Measurements from ENCODE around the gene EPB41L2. TPM values are rescaled to one million over a fixed set of nuclear protein-coding genes. Genes with fewer than 3 reads are reported as not detected.

EPB41L2 gene
- total RNA-seq, 2 experiments from 2014 or later, result 9.5 to 12.3 TPM

GRCh38 chr6:131084982-131085381 lies 21.9 kb upstream of the EPB41L2 start:
- H3K4me3 ChIP-seq (ENCODE audit: low read length), result no peak overlapping the region
- intact Hi-C loops (cut with DNase I, micrococcal nuclease), result no loop called here

GRCh38 chr6:131083687-131084086 lies 20.6 kb upstream of the EPB41L2 start:
- DNase-seq (no peak), ATAC-seq (ENCODE audit: poor library complexity) (no peak)
- Mint-ChIP-seq H3K4me3 (no peak overlapping the region), H3K9me3 (peaks cover 9% of the 10 kb centered on the region), H3K4me1 (ENCODE audit: low read depth) (no peaks in the 10 kb centered on the region), H3K36me3 (ENCODE audit: low read depth) (no peaks in the 10 kb centered on the region), H3K27me3 (peaks cover 3% of the 10 kb centered on the region), H3K27ac (no peak overlapping the region)
- H3K27ac ChIP-seq (ENCODE audit: low read depth in 1 of 2, low read length in 2 of 2), result no peak overlapping the region
- no peaks in the 10 kb centered on the region for H3K4me1 ChIP-seq (ENCODE audit: insufficient read depth, low read length)
- POLR2A ChIA-PET, result no interaction called here
- no peak for TF ChIP-seq CTCF (IDR thresholded peaks at IDR 0.05)
- peaks cover 0 to 9% of the 10 kb centered on the region in 2 experiments for H3K9me3 ChIP-seq (ENCODE audit: control insufficient read depth in 1 of 2, insufficient read depth in 1 of 2, low read length in 2 of 2)
- H3K4me3 ChIP-seq (ENCODE audit: low read length), result no peak overlapping the region
- intact Hi-C loops (cut with DNase I, micrococcal nuclease), result no loop called here
- CTCF ChIA-PET, result no interaction called here
- H3K27me3 ChIP-seq (ENCODE audit: control insufficient read depth in 1 of 2, insufficient read depth in 2 of 2, low read length in 2 of 2), result no peaks in the 10 kb centered on the region
- no peaks in the 10 kb centered on the region for H3K36me3 ChIP-seq (ENCODE audit: insufficient read depth, low read length)

More at GRCh38 chr6:131084982-131085381, 21.9 kb upstream of the EPB41L2 start:
- TF ChIP-seq CTCF (IDR thresholded peaks at IDR 0.05), result no peak
- Histone ChIP-seq H3K9me3 (ENCODE audit: control insufficient read depth in 1 of 2, insufficient read depth in 1 of 2, low read length in 2 of 2) (peaks cover 0 to 9% of the 10 kb centered on the region in 2 experiments), H3K27me3 (ENCODE audit: control insufficient read depth in 1 of 2, insufficient read depth in 2 of 2, low read length in 2 of 2) (no peaks in the 10 kb centered on the region), H3K36me3 (ENCODE audit: insufficient read depth, low read length) (no peaks in the 10 kb centered on the region), H3K27ac (ENCODE audit: low read depth in 1 of 2, low read length in 2 of 2) (no peak overlapping the region), H3K4me1 (ENCODE audit: insufficient read depth, low read length) (no peaks in the 10 kb centered on the region)
- no peak for ATAC-seq (ENCODE audit: poor library complexity)
- Mint-ChIP-seq H3K36me3 (ENCODE audit: low read depth) (no peaks in the 10 kb centered on the region), H3K27ac (no peak overlapping the region), H3K4me1 (ENCODE audit: low read depth) (no peaks in the 10 kb centered on the region), H3K27me3 (peaks cover 7% of the 10 kb centered on the region), H3K9me3 (peaks cover 11% of the 10 kb centered on the region), H3K4me3 (no peak overlapping the region)
- ChIA-PET CTCF (no interaction called here), POLR2A (no interaction called here)
- no peak for DNase-seq

- H3K36me3 Mint-ChIP-seq (ENCODE audit: low read depth), result no peaks in the 10 kb centered on the region
- peaks cover 0 to 9% of the 10 kb centered on the region in 2 experiments for H3K9me3 ChIP-seq (ENCODE audit: control insufficient read depth in 1 of 2, insufficient read depth in 1 of 2, low read length in 2 of 2)
- no peak overlapping the region for H3K4me3 ChIP-seq (ENCODE audit: low read length)
- no peaks in the 10 kb centered on the region for H3K4me1 ChIP-seq (ENCODE audit: insufficient read depth, low read length)
- no peak overlapping the region for H3K27ac ChIP-seq (ENCODE audit: low read depth in 1 of 2, low read length in 2 of 2)
- POLR2A ChIA-PET, result interaction anchor here (0.6 to 0.7 kb wide), 2 partner anchors 12 to 413 kb away, joined by 3 read pairs; no protein-coding TSS in a partner anchor
- peaks cover 4% of the 10 kb centered on the region for H3K9me3 Mint-ChIP-seq
- no peak overlapping the region for H3K4me3 Mint-ChIP-seq
- no peak overlapping the region for H3K27ac Mint-ChIP-seq
- no peak for DNase-seq
- H3K36me3 ChIP-seq (ENCODE audit: insufficient read depth, low read length), result no peaks in the 10 kb centered on the region
- H3K4me1 Mint-ChIP-seq (ENCODE audit: low read depth), result no peaks in the 10 kb centered on the region
- ATAC-seq (ENCODE audit: poor library complexity), result no peak
- no peak for TF ChIP-seq CTCF (IDR thresholded peaks at IDR 0.05)
- intact Hi-C loops (cut with DNase I, micrococcal nuclease), result no loop called here
- H3K27me3 ChIP-seq (ENCODE audit: control insufficient read depth in 1 of 2, insufficient read depth in 2 of 2, low read length in 2 of 2), result no peaks in the 10 kb centered on the region
- H3K27me3 Mint-ChIP-seq, result no peaks in the 10 kb centered on the region
- CTCF ChIA-PET, result no interaction called here
Measured at GRCh38 chr6:131082335-131082734, 19.3 kb upstream of the EPB41L2 start.

Data from CD4-positive, alpha-beta T cell (primary cell).